Uterus (tissue), 2 donors: Measurements from ENCODE around the gene ARFGEF3.

Experiments used
- CTCF ChIP-seq, 4 experiments: fragments of 200-600 bp in 2 of 4; fragments of 450-650 bp in 2 of 4; sonication (generic) in 2 of 4; IDR thresholded peaks; one replicate each; pipeline ENCODE4 v1.5.1; 2016 to 2019; ENCODE audit warnings: antibody characterized with exemption in 4 of 4, mild to moderate bottlenecking in 2 of 4, moderate library complexity in 1 of 4
- POLR2A ChIP-seq, 2 donors: fragments of 450-650 bp; IDR thresholded peaks; one replicate each; pipeline ENCODE4 v1.6.1; 2016; ENCODE audit warnings: antibody characterized with exemption in 2 of 2, mild to moderate bottlenecking in 1 of 2, moderate library complexity in 1 of 2

- TF ChIP-seq CTCF (IDR thresholded peaks at IDR 0.05) = no peak
- no peak for TF ChIP-seq POLR2A (IDR thresholded peaks at IDR 0.05)
Observed at GRCh38 chr6:138371720-138372119, 210.0 kb downstream of the ARFGEF3 start.
